Measurements from ENCODE around the gene GP9.

The GP9 gene

GRCh38 chr3:129031476-129032215 lies 28.9 kb upstream of the GP9 start:
- H3K9ac ChIP-seq (ENCODE audit: low read depth, low read length): no peak overlapping the region
- H3K27me3 ChIP-seq (ENCODE audit: control insufficient read depth, insufficient read depth, low read length): peaks cover 36% of the 10 kb centered on the region
- no peak overlapping the region for H3K4me2 ChIP-seq (ENCODE audit: low read length)
- no peak overlapping the region for H3K4me3 ChIP-seq (ENCODE audit: low read length)
- H3K36me3 ChIP-seq (ENCODE audit: insufficient read depth, low read length): no peaks in the 10 kb centered on the region
- H3K4me1 ChIP-seq (ENCODE audit: control insufficient read depth, insufficient read depth, low read length): peaks cover 4% of the 10 kb centered on the region
- no peaks in the 10 kb centered on the region for H3K9me3 ChIP-seq (replicated peaks; ENCODE audit: low read length)

DNA sequence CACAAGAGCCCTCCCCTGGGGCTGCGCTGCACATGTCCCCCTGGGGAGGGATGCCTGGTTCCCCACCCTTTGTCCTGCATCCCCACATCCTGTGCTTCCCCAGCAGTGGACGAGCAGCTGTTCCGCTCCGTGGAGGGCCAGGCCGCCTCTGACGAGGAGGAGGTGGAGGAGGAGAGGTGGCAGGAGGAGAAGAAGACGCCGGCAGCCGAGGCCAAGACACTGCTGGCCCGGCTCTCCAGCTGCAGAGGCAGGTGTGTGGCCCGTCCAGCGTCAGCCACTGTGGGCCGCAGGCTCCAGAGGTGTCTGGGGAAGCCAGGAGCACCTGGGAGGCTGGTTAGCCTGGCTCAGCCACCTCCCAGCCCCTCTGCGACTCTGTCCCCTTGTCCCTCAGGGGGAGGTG lies 27.9 kb upstream of the GP9 start:
- H3K9me3 ChIP-seq (replicated peaks; ENCODE audit: low read length): no peaks in the 10 kb centered on the region
- no peak overlapping the region for H3K9ac ChIP-seq (ENCODE audit: low read depth, low read length)
- H3K4me3 ChIP-seq (ENCODE audit: low read length): no peak overlapping the region
- H3K4me2 ChIP-seq (ENCODE audit: low read length): no peak overlapping the region
- peaks cover 34% of the 10 kb centered on the region for H3K27me3 ChIP-seq (ENCODE audit: control insufficient read depth, insufficient read depth, low read length)
- no peaks in the 10 kb centered on the region for H3K4me1 ChIP-seq (ENCODE audit: control insufficient read depth, insufficient read depth, low read length)
- no peaks in the 10 kb centered on the region for H3K36me3 ChIP-seq (ENCODE audit: insufficient read depth, low read length)

GRCh38 chr3:129033151-129033550 lies 27.4 kb upstream of the GP9 start:
- Histone ChIP-seq H3K4me2 (ENCODE audit: low read length) (no peak overlapping the region), H3K27me3 (ENCODE audit: control insufficient read depth, insufficient read depth, low read length) (peaks cover 37% of the 10 kb centered on the region), H3K9ac (ENCODE audit: low read depth, low read length) (no peak overlapping the region), H3K4me3 (ENCODE audit: low read length) (no peak overlapping the region), H3K9me3 (replicated peaks; ENCODE audit: low read length) (no peaks in the 10 kb centered on the region), H3K36me3 (ENCODE audit: insufficient read depth, low read length) (no peaks in the 10 kb centered on the region), H3K4me1 (ENCODE audit: control insufficient read depth, insufficient read depth, low read length) (no peaks in the 10 kb centered on the region)

DNA sequence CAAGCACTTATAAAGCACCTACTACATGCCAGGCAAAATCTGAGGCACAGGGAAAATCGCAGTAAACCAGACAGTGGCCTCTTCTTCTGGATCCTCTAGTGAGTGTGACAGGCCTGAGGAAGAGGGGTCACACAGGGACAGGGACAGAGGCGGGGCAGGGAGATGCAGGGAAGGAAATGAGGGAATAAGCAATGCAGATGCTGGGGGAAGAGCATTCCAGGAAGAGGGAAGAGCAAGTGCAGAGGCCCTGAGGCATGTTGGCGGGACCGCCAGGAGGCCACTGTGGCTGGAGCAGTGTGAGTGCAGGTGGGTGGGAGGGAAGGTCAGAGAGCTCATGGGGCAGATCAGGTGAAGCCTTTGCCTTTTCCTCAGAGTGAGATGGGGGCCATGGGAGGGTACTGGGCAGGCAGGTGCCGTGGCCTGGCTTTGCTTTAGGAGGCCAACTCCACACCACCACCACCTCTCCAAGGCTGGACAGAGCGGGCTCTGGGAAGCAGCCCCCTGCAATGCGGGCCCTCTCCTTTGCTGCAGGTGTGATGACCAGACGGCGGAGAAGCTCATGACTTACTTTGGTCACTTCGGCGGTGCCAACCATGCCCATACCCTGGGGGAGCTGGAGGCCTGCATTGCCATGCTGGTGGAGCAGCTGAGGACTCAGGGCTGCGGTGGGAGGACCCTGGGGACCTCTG lies 26.8 kb upstream of the GP9 start:
- Histone ChIP-seq H3K4me1 (ENCODE audit: control insufficient read depth, insufficient read depth, low read length) (no peaks in the 10 kb centered on the region), H3K27me3 (ENCODE audit: control insufficient read depth, insufficient read depth, low read length) (peaks cover 40% of the 10 kb centered on the region), H3K4me2 (ENCODE audit: low read length) (no peak overlapping the region), H3K9ac (ENCODE audit: low read depth, low read length) (no peak overlapping the region), H3K36me3 (ENCODE audit: insufficient read depth, low read length) (no peaks in the 10 kb centered on the region), H3K4me3 (ENCODE audit: low read length) (no peak overlapping the region), H3K9me3 (replicated peaks; ENCODE audit: low read length) (no peaks in the 10 kb centered on the region)

GRCh38 chr3:129034642-129035041 lies 25.9 kb upstream of the GP9 start:
- Histone ChIP-seq H3K9ac (ENCODE audit: low read depth, low read length) (no peak overlapping the region), H3K36me3 (ENCODE audit: insufficient read depth, low read length) (no peaks in the 10 kb centered on the region), H3K4me1 (ENCODE audit: control insufficient read depth, insufficient read depth, low read length) (no peaks in the 10 kb centered on the region), H3K4me2 (ENCODE audit: low read length) (no peak overlapping the region), H3K9me3 (replicated peaks; ENCODE audit: low read length) (no peaks in the 10 kb centered on the region), H3K27me3 (ENCODE audit: control insufficient read depth, insufficient read depth, low read length) (peaks cover 44% of the 10 kb centered on the region), H3K4me3 (ENCODE audit: low read length) (no peak overlapping the region)

- H3K36me3 ChIP-seq (ENCODE audit: insufficient read depth, low read length): no peaks in the 10 kb centered on the region
- no peak overlapping the region for H3K4me2 ChIP-seq (ENCODE audit: low read length)
- H3K9ac ChIP-seq (ENCODE audit: low read depth, low read length): no peak overlapping the region
- peaks cover 52% of the 10 kb centered on the region for H3K27me3 ChIP-seq (ENCODE audit: control insufficient read depth, insufficient read depth, low read length)
- H3K4me3 ChIP-seq (ENCODE audit: low read length): no peak overlapping the region
- no peaks in the 10 kb centered on the region for H3K4me1 ChIP-seq (ENCODE audit: control insufficient read depth, insufficient read depth, low read length)
- no peaks in the 10 kb centered on the region for H3K9me3 ChIP-seq (replicated peaks; ENCODE audit: low read length)
Observed at GRCh38 chr3:129035360-129036221, 25.0 kb upstream of the GP9 start.

DNA sequence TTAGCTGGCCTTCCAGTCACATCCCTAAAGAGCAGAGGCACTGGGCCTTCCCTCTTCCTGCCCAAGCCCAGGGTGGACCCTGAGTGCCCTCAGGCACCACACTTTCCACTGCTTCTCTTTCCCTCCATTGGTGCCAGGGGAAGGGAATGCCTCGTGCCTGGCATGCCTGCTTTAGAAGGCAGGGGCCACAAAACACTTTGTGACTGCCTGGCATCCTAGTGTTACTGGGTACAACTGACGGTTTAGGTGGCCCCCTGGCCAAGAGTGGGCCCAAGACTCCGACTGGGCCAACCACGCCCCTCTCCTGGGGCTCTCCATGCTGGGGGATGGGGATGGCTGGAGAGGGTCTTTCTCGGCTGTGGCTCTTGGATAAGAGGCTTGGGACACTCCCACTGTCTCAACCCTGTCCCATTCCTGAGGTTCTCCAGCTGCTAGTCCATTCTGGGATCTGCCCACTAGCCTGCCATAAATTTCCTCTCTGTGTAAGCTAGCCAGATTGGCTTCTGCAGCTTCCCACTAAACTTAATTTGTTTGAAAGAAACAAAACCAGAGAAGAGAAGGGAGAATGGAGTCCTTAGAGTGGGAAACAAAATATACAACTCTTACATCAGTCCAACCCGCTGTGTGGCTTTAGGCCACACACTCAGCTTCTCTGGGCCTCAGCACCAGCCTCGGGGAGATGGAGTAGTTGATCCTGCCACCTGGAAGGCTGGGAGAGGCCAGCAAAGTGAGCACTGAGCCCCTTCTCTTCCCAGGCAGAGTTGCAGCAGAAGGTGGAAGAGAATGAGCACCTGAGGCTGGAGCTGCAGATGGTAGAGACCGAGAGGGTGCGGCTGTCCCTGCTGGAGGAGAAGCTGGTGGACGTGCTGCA lies 24.1 kb upstream of the GP9 start:
- no peak overlapping the region for H3K9ac ChIP-seq (ENCODE audit: low read depth, low read length)
- peaks cover 52% of the 10 kb centered on the region for H3K27me3 ChIP-seq (ENCODE audit: control insufficient read depth, insufficient read depth, low read length)
- H3K4me3 ChIP-seq (ENCODE audit: low read length): no peak overlapping the region
- no peak overlapping the region for H3K4me2 ChIP-seq (ENCODE audit: low read length)
- no peaks in the 10 kb centered on the region for H3K9me3 ChIP-seq (replicated peaks; ENCODE audit: low read length)
- H3K36me3 ChIP-seq (ENCODE audit: insufficient read depth, low read length): no peaks in the 10 kb centered on the region
- no peaks in the 10 kb centered on the region for H3K4me1 ChIP-seq (ENCODE audit: control insufficient read depth, insufficient read depth, low read length)

GRCh38 chr3:129037093-129037419 lies 23.5 kb upstream of the GP9 start:
- Histone ChIP-seq H3K36me3 (ENCODE audit: insufficient read depth, low read length) (no peaks in the 10 kb centered on the region), H3K9me3 (replicated peaks; ENCODE audit: low read length) (no peaks in the 10 kb centered on the region), H3K4me1 (ENCODE audit: control insufficient read depth, insufficient read depth, low read length) (no peaks in the 10 kb centered on the region), H3K4me3 (ENCODE audit: low read length) (no peak overlapping the region), H3K4me2 (ENCODE audit: low read length) (no peak overlapping the region), H3K9ac (ENCODE audit: low read depth, low read length) (no peak overlapping the region), H3K27me3 (ENCODE audit: control insufficient read depth, insufficient read depth, low read length) (peaks cover 57% of the 10 kb centered on the region)

- no peak overlapping the region for H3K4me2 ChIP-seq (ENCODE audit: low read length)
- H3K9ac ChIP-seq (ENCODE audit: low read depth, low read length): no peak overlapping the region
- H3K9me3 ChIP-seq (replicated peaks; ENCODE audit: low read length): no peaks in the 10 kb centered on the region
- no peak overlapping the region for H3K4me3 ChIP-seq (ENCODE audit: low read length)
- no peaks in the 10 kb centered on the region for H3K4me1 ChIP-seq (ENCODE audit: control insufficient read depth, insufficient read depth, low read length)
- peaks cover 57% of the 10 kb centered on the region for H3K27me3 ChIP-seq (ENCODE audit: control insufficient read depth, insufficient read depth, low read length)
- no peaks in the 10 kb centered on the region for H3K36me3 ChIP-seq (ENCODE audit: insufficient read depth, low read length)
Observed at GRCh38 chr3:129038121-129038855, 22.3 kb upstream of the GP9 start.

DNA sequence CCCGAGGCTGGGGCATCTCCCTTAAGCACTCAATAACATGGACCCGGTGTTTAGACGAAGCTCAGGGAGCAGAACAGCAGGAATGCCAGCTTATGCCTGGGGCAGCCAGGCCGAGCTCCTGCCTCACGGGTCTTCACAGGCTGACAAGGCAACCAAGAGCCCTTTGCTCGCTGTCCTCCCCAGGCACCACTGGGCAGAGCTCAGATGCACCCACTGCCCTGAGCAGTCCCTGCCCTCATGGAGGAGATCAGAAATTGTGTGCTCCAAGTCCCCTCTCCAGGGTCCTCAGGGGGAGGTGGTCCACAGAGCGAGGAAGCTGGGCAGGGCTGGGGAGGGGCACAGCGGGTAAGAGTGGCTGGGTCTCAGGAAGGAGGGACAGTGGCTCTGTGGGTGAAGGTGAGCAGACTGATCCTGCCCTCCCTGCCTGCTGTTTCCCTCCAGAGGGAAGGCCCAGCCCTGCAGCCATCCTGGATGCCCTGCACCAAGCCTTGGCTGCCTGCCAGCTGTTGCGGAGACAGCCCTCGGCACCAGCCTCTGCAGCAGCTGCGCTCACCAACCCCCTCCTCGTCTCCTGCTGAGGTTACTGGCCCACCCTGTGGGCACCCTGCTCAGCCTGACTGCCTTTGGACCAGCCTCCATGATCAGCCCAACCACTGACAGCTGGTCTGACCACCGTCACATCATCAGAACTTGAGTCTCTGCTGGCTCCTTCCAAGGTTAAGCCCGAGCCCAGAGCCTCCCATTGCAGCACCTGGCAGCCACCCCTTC lies 21.1 kb upstream of the GP9 start:
- Histone ChIP-seq H3K27me3 (ENCODE audit: control insufficient read depth, insufficient read depth, low read length) (peaks cover 59% of the 10 kb centered on the region), H3K36me3 (ENCODE audit: insufficient read depth, low read length) (no peaks in the 10 kb centered on the region), H3K9me3 (replicated peaks; ENCODE audit: low read length) (no peaks in the 10 kb centered on the region), H3K4me2 (ENCODE audit: low read length) (no peak overlapping the region), H3K9ac (ENCODE audit: low read depth, low read length) (no peak overlapping the region), H3K4me3 (ENCODE audit: low read length) (no peak overlapping the region), H3K4me1 (ENCODE audit: control insufficient read depth, insufficient read depth, low read length) (no peaks in the 10 kb centered on the region)
